ENCODE measurements around the gene C6orf120.
A peak's percentile ranks its signal among the peaks of the same experiment; 100 is the strongest.

Gene C6orf120

DNA sequence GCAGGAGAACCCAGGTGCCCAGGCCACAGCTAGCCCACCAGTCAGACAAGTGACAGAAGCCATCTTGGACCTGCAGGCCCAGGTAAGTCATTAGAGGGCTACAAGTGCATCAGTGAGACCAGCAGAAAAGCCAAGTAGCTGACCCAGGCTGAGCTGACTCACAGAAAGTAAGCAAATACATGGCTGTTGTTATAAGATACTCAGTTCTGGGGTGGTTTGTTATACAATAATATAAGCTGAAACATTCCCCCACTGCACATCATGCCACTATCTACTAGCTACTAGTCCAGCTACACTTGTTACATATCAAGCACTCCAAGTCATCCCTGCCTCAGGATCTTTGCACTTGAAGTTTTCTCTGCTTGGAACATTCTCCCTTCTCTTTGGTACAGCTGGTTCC is 39.4 kb downstream of the C6orf120 start:
- DNase-seq (ENCODE audit: low read depth): no peak
- in situ Hi-C loops (cut with HindIII; ENCODE audit: low sequenced_read_pairs): no loop called here
- TF ChIP-seq, protein P1, sequence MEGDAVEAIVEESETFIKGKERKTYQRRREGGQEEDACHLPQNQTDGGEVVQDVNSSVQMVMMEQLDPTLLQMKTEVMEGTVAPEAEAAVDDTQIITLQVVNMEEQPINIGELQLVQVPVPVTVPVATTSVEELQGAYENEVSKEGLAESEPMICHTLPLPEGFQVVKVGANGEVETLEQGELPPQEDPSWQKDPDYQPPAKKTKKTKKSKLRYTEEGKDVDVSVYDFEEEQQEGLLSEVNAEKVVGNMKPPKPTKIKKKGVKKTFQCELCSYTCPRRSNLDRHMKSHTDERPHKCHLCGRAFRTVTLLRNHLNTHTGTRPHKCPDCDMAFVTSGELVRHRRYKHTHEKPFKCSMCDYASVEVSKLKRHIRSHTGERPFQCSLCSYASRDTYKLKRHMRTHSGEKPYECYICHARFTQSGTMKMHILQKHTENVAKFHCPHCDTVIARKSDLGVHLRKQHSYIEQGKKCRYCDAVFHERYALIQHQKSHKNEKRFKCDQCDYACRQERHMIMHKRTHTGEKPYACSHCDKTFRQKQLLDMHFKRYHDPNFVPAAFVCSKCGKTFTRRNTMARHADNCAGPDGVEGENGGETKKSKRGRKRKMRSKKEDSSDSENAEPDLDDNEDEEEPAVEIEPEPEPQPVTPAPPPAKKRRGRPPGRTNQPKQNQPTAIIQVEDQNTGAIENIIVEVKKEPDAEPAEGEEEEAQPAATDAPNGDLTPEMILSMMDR (IDR thresholded peaks at IDR 0.05; ENCODE audit: low read depth, low read length, missing control alignments): no peak
- H3K4me3 ChIP-seq (ENCODE audit: low read depth, low read length): no peak overlapping the region

DNA sequence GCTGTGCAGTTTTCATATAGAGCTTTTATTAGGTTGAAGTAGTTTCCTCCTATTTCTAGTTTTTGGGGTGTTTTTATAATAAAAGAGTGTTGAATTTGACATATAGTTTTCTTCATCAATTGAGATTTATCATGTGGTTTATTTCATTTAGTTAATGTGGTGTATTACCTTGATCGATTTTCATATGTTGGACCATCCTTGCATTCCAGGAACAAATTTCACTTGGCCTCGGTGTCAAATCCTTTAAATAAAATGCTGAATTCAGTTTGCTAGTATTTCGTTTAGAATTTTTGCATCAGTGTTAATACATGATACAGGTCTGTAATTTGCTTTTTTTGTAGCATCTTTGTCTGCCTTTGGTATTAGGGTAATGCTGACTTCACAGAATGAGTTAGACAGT is 43.5 kb downstream of the C6orf120 start:
- DNase-seq (ENCODE audit: low read depth): no peak
- in situ Hi-C loops (cut with HindIII; ENCODE audit: low sequenced_read_pairs): no loop called here
- H3K4me3 ChIP-seq (ENCODE audit: low read depth, low read length): no peak overlapping the region
- TF ChIP-seq, protein P1 (IDR thresholded peaks at IDR 0.05; ENCODE audit: low read depth, low read length, missing control alignments): no peak

DNA sequence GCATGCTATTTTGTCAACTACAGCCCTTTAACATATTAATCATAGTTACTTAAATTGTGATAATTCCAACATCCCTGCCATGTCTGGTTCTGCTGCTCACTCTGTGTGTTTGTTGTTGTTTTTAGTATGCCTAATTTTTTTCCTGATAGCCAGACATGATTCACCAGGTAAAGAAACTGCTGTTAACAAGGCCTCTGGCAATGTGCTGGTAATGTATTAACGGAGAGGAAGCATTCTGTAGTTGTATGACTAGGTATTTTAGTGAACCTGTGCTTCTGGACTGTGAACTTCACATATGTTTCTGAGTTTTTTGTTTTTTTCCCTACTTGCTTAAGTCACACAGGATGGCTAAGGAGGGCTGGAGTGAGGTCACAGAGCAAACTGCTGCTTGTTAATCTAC is 44.6 kb downstream of the C6orf120 start:
- TF ChIP-seq, protein P1 (IDR thresholded peaks at IDR 0.05; ENCODE audit: low read depth, low read length, missing control alignments): no peak
- in situ Hi-C loops (cut with HindIII; ENCODE audit: low sequenced_read_pairs): no loop called here
- no peak for DNase-seq (ENCODE audit: low read depth)
- H3K4me3 ChIP-seq (ENCODE audit: low read depth, low read length): no peak overlapping the region

DNA sequence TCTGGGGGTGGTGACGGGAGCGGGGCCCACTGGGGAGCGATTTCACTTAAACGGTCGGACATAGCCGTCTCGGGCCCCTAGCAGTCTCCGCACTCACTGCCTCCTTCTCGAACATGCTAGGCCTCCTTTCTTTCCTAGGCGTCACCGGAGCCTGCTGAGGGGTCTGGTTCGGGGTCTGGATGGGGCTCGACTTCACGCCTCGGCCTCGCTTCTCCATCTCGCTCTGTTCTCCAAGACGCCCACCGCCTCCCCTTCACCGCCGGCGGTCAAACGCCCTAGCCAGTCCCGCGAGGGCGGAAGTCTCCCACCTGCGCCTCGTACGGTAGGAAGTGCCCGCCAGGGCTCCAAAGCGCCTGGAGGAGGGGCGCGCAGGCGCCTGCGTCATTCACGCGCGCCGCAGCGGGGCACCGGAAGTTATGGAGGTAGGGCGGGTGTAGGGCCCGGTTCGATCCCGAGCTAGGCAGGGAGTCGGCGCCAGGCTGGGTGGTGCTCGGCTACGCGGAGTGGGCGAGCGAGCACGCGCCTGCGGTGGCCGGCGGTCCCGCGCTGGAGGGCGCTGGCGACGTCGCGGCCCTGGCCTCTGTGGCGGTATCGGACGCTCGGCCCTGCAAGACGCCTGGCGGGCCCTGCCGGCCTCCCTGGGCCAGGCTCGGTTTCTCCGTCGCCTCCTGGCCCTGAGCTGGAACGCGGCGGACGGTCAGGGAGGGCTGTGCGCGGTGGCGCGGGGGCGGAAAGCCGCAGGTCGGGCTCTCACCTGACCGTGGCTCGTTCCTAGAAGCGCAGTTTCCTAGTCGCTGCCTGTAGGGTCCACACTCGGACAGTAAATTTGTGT is 49.5 kb downstream of the C6orf120 start, which contains the start of the genes DYNLT2 and ERMARD:
Gene DYNLT2 (minus strand): TSS at position 331 of the 832 bp plus-strand sequence. CDS start 114 bp downstream, at position 217.
Gene ERMARD (plus strand): TSS at position 381 of the 832 bp plus-strand sequence. CDS start 36 bp downstream, at position 417.
- TF ChIP-seq, protein P1 (IDR thresholded peaks at IDR 0.05; ENCODE audit: low read depth, low read length, missing control alignments): no peak

DNA sequence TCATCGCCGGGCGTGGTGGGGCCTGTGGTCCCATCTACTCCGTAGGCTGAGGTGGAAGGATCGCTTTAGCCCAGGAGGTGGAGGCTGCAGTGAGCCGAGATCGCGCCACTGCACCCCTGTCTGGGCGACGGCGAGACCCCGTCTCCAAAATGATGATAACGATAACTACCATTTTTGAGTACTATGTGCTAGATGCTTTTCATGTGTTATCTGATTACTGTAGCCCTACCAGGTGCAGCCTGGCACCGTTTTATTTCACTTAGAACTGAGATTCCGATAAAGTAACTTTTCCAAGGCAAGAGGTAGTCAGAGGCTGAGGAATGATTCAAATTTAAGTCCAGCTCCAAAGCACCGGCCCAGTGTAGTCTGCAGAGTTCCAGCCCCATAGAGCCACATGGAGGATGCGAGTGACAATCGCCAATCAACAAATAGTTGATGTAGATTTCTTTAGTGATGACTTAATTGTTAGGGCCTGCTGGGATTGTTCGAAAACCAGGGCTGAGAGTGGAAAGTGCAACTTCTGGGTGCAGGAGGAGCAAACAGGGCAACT is 50.2 kb downstream of the C6orf120 start:
- TF ChIP-seq, protein P1 (IDR thresholded peaks at IDR 0.05; ENCODE audit: low read depth, low read length, missing control alignments): no peak
- peak overlapping the region; percentile 81 for H3K4me3 ChIP-seq (ENCODE audit: low read depth, low read length)
- in situ Hi-C loops (cut with HindIII; ENCODE audit: low sequenced_read_pairs): no loop called here
- DNase-seq (ENCODE audit: low read depth): no peak

More for the DNA sequence above, 49.5 kb downstream of the C6orf120 start, which contains the start of the genes DYNLT2 and ERMARD:
- peak within 1 kb of the TSS; percentile 81 for H3K4me3 ChIP-seq (ENCODE audit: low read depth, low read length)
- peak; percentile 82 for DNase-seq (ENCODE audit: low read depth)
- in situ Hi-C loops (cut with HindIII; ENCODE audit: low sequenced_read_pairs): no loop called here
